Calu3 (cell line): ENCODE data around the gene ANKS1A. TPM values are rescaled to one million over a fixed set of nuclear protein-coding genes. Genes with fewer than 3 reads are reported as not detected.

ENCODE experiments used
- BruUV-seq: library from RNA; stranded (reverse); fragments of 400-500 nt; replicated peaks from 2 replicates; lab custom pipeline; 2021; lab: Mats Ljungman, UMichigan
- CTCF ChIA-PET: fragments of 300-600 bp; sonication (Branson Sonifier 250); formaldehyde crosslinking; loops from one replicate; lab custom pipeline; 2022; ENCODE audit warnings: antibody characterized with exemption; lab: Charles Lee
- DNase-seq: peaks from one replicate; pipeline ENCODE4 v3.0.0; 2022
- H3K27ac Mint-ChIP-seq: one replicate; pipeline ENCODE4 v1.8.0; 2022; ENCODE audit warnings: mixed read lengths; ENCODE audit not compliant: unreplicated experiment
- H3K27me3 Mint-ChIP-seq: one replicate; pipeline ENCODE4 v1.8.0; 2022; ENCODE audit warnings: mixed read lengths; ENCODE audit not compliant: unreplicated experiment
- H3K36me3 Mint-ChIP-seq: one replicate; pipeline ENCODE4 v1.8.0; 2022; ENCODE audit warnings: mild to moderate bottlenecking, moderate library complexity, mixed read lengths; ENCODE audit not compliant: insufficient read depth, unreplicated experiment
- H3K4me1 Mint-ChIP-seq: one replicate; pipeline ENCODE4 v1.8.0; 2022; ENCODE audit warnings: mild to moderate bottlenecking, low read depth, mixed read lengths; ENCODE audit not compliant: unreplicated experiment
- H3K4me3 Mint-ChIP-seq: one replicate; pipeline ENCODE4 v1.8.0; 2022; ENCODE audit warnings: mild to moderate bottlenecking, low read depth, moderate library complexity, mixed read lengths; ENCODE audit not compliant: unreplicated experiment
- H3K9me3 Mint-ChIP-seq: one replicate; pipeline ENCODE4 v1.8.0; 2022; ENCODE audit warnings: low read depth, mixed read lengths; ENCODE audit not compliant: unreplicated experiment
- intact Hi-C: fragments of 100-400 bp; cut with micrococcal nuclease; formaldehyde crosslinking; loops from one replicate; pipeline ENCODE4 v1.10.0; 2022; ENCODE audit not compliant: unreplicated experiment
- total RNA-seq: library from RNA; stranded (reverse); gene quantifications from 2 replicates; pipeline ENCODE4 v1.2.3, GENCODE V29; 2022
- TF ChIP-seq, protein P1 (sequence below): fragments of 200-600 bp; IDR thresholded peaks from one replicate; pipeline ENCODE4 v1.8.0; 2022; ENCODE audit warnings: antibody characterized with exemption; ENCODE audit not compliant: unreplicated experiment

The ANKS1A gene
- total RNA-seq, 1 experiment from 2014 or later = 60.3 TPM

DNA sequence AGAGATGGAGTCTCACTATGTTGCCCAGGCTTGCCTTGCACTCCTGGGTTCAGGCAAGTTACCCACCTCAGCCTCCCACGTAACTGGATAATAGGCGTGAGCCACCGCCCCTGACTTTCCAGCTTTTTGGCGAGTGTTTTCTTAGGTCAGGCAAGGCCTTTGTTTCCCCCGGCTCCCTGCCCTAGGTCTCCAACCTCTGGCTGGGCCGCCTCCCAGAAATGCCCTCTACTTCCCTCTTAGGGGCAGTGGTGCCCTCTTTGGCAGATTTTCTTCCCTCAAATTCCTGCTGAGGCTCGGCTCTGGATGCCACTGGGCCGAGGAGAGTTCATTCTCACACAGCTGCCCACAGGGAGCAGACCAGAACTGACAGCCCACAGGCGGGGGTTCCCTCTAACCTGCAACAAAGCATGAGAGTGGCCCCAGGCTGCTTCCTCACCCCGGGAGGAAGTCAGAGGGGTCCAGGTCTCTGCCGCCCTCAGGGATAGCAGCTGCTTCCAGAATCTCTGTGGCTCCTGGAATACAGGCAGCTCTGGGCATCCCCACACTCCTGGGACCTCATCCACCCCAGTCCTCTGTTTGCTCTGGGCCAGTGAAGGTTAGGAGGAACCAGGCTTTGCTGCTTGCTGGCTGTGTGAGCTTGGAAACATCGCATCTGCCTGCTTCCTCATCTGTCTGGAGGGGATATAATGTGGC lies 195.6 kb downstream of the ANKS1A start:
- no peak for DNase-seq
- Mint-ChIP-seq H3K27me3 (no peaks in the 10 kb centered on the region), H3K9me3 (no peaks in the 10 kb centered on the region), H3K4me3 (no peak overlapping the region), H3K27ac (no peak overlapping the region), H3K36me3 (peaks cover 25% of the 10 kb centered on the region), H3K4me1 (no peaks in the 10 kb centered on the region)
- TF ChIP-seq, protein P1, sequence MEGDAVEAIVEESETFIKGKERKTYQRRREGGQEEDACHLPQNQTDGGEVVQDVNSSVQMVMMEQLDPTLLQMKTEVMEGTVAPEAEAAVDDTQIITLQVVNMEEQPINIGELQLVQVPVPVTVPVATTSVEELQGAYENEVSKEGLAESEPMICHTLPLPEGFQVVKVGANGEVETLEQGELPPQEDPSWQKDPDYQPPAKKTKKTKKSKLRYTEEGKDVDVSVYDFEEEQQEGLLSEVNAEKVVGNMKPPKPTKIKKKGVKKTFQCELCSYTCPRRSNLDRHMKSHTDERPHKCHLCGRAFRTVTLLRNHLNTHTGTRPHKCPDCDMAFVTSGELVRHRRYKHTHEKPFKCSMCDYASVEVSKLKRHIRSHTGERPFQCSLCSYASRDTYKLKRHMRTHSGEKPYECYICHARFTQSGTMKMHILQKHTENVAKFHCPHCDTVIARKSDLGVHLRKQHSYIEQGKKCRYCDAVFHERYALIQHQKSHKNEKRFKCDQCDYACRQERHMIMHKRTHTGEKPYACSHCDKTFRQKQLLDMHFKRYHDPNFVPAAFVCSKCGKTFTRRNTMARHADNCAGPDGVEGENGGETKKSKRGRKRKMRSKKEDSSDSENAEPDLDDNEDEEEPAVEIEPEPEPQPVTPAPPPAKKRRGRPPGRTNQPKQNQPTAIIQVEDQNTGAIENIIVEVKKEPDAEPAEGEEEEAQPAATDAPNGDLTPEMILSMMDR = no peak
- CTCF ChIA-PET = no interaction called here
- intact Hi-C loops = no loop called here
- BruUV-seq = no TSS peak

GRCh38 chr6:35085359-35086281 lies 196.6 kb downstream of the ANKS1A start:
- intact Hi-C loops = no loop called here
- TF ChIP-seq, protein P1 = no peak
- Mint-ChIP-seq H3K9me3 (no peaks in the 10 kb centered on the region), H3K4me1 (no peaks in the 10 kb centered on the region), H3K36me3 (peaks cover 23% of the 10 kb centered on the region), H3K4me3 (no peak overlapping the region), H3K27me3 (no peaks in the 10 kb centered on the region), H3K27ac (no peak overlapping the region)
- BruUV-seq = no TSS peak
- no peak for DNase-seq
- CTCF ChIA-PET = interaction anchor here (0.5 to 0.6 kb wide), 2 partner anchors 33 to 170 kb away, joined by 3 to 4 read pairs; no protein-coding TSS in a partner anchor

- DNase-seq = no peak
- TF ChIP-seq, protein P1 = no peak
- no TSS peak for BruUV-seq
- CTCF ChIA-PET = interaction anchor here (0.6 kb wide), 1 partner anchor 34 kb away, joined by 4 read pairs; no protein-coding TSS in a partner anchor
- Mint-ChIP-seq H3K9me3 (no peaks in the 10 kb centered on the region), H3K27me3 (no peaks in the 10 kb centered on the region), H3K4me3 (no peak overlapping the region), H3K36me3 (peaks cover 23% of the 10 kb centered on the region), H3K27ac (no peak overlapping the region), H3K4me1 (no peaks in the 10 kb centered on the region)
- intact Hi-C loops = no loop called here
Measured at GRCh38 chr6:35086282-35086632, 197.2 kb downstream of the ANKS1A start.

DNA sequence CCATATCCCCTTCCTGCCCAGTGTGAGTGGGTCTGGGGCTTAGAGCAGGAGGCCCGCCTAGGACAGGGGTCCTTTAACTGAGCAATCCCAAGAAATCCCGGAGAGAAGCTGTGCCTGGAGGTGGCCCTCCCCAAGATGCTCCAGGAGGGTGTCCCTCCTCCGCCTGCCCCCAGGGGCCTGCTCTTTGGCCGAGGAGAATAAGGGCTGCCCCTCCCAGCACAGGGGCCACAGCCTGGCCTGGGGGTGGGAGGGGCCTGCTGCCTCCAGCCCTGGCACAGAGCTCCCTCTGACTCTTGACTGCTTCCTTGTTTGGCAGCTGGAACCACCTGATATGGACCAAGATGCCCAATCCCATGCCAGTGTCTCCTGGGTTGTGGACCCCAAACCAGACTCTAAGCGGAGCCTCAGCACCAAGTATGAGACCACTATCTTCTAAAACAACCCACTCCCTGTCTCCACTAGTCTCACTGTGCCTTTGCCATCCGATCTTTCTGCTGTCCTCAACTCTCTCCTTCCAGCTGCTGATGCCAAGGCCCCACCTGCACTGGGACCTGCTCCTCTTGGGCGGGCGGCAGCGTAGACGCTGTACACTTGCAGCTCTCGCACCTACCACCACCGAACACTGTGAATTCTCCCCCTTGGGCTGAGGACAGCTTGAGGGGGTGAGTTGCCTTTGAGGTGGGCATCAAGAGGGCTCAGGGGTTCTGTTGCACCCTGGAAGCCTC lies 197.7 kb downstream of the ANKS1A start:
- CTCF ChIA-PET = interaction anchor here (1.7 kb wide), 1 partner anchor 53 kb away, joined by 3 read pairs; no protein-coding TSS in a partner anchor
- Mint-ChIP-seq H3K4me1 (no peaks in the 10 kb centered on the region), H3K4me3 (no peak overlapping the region), H3K27ac (no peak overlapping the region), H3K27me3 (no peaks in the 10 kb centered on the region), H3K9me3 (no peaks in the 10 kb centered on the region), H3K36me3 (peaks cover 23% of the 10 kb centered on the region)
- intact Hi-C loops = no loop called here
- no TSS peak for BruUV-seq
- no peak for DNase-seq
- TF ChIP-seq, protein P1 = no peak
